CMK (cell line): ENCODE measurements around the gene RND2.
A peak's percentile ranks its signal among the peaks of the same experiment; 100 is the strongest.

Experiments used
- DNase-seq: peaks from one replicate; pipeline ENCODE4 v3.0.0-alpha.2; 2010; ENCODE audit warnings: low read depth

The RND2 gene

DNA sequence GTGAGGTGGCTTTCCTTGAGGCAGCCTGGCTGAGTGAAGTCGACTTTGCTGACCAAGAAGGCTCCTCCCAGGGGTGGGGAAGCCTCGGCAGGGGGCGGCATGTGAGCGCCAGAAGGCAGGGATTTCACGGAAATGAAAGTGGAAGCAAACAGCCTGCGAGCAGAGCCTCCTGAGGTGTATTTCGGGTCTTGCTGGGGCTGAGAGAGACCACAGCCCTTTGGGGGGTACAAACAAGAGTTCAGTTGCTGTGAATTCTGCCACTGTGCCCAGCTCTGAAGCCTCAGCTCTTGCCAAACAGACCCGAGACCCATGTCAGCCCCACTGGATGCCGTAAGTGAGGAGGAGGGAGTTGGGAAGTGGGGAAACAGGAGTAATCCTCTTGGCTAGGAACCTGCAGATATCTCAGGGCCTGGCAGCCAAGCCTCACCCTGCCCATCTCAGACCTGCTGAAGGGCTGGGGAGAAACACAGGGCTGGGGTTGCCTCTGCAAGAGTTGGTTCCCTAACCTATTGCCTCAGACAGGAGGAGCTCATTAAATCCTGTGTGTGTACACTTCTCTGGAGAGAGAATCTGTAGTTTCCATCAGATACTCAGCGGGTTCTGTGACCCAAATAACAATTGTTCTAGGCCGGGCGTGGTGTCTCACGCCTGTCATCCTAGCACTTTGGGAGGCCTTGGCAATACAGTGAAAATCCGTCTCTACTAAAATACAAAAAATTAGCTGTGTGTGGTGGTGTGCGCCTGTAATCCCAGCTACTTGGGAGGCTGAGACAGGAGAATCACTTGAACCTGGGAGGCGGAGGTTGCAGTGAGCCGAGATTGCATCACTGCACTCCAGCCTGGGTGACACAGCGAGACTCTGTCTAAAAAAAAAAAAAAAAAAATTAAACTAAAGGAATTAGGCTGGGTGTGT is 18.1 kb upstream of the RND2 start, which contains the start of gene IFI35:
Gene IFI35, plus strand, starts transcription at position 146 of the 913 bp plus-strand sequence. Its CDS starts 164 bp downstream, at position 310.
- no peak for DNase-seq

DNA sequence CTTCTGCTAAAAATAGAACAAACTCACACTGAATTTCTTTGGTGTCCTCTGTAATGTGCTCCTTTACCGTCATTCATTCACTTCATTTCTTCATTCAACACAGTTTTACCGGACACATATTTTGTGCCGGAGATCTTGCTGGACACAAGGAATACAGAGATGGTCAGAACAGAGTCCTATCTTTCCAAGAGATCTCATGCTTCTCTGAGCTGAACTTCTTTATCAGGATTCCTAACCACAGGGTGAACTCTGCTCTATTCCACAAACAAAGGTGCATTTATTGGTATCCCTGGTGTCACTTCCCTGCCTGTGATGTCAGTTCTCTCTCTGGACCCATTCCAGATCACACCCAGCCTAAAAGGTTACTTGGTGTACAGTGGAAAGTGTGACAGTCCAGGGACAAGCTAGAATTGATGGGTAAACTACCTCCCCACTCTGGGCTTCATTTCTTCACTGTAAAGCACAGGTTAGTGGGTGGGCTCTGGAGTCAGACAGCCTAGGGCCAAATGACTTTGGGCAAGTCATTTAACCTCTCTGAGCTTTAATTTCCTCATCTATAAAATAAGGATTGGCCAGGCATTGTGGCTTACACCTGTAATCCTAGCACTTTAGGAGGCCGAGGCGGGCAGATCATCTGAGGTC is 14.2 kb upstream of the RND2 start:
- no peak for DNase-seq

DNA sequence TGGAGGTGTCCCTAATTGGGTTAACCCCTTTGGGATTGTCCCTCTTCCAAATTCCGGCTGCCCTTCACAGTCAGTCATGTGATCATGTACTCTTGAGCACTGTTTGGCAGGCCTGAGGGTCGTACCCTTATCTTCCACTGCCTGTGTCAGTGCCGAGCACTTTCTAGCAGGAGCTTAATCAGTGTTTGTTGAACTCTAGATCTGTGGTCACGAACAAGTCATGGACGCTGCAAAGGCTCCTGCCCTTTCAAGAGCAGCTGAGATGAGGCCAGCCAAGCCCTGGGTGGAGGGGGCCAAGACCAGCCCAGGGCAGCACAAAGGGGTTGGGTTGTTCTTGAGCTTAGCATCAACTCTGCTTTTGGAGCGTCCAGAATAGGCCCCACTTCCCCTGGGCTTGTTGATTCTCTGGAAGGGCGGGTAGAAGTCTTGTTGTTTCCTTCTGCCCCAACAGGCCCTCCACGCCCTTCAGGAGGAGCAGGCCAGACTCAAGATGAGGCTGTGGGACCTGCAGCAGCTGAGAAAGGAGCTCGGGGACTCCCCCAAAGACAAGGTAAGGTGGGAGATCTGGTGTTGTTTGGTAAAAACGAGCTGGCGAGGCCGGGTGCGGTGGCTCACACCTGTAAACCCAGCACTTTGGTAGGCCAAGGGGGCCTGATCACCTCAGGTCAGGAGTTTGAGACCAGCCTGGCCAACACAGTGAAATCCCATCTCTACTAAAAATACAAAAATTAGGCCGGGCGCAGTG is 13.1 kb upstream of the RND2 start:
- DNase-seq, result no peak

DNA sequence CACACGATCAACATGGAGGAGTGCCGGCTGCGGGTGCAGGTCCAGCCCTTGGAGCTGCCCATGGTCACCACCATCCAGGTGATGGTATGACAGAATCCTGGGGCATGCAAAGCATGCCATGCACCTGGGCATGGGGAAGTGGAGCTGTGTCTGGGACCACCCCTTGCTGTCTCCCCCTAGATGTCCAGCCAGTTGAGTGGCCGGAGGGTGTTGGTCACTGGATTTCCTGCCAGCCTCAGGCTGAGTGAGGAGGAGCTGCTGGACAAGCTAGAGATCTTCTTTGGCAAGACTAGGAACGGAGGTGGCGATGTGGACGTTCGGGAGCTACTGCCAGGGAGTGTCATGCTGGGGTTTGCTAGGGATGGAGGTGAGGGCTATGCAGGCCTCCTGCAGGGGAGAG is 11.7 kb upstream of the RND2 start:
- DNase-seq, result no peak

DNA sequence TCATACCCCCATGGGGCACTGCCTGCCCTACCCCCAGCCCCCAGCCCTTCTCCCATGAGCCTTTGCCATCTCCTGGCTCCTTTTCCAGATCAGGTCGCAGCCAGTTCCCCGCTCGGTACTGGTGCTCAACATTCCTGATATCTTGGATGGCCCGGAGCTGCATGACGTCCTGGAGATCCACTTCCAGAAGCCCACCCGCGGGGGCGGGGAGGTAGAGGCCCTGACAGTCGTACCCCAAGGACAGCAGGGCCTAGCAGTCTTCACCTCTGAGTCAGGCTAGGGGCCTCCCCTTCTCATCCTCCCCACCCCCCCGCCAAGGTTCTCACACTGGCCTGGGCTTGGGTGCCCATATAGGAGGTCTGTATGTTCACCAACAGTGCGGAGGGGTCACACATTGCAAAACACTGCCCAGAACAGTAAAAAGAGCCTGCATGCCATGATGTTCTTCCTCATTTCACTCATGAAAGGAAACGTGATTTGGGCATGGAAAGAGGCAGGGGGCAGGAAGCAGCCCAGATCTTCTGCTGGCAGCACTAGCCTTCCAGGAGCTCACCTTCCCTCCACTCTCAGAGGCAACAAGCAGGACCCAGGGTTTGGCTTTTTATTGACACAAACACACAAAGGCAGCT is 10.9 kb upstream of the RND2 start:
- DNase-seq, result no peak

DNA sequence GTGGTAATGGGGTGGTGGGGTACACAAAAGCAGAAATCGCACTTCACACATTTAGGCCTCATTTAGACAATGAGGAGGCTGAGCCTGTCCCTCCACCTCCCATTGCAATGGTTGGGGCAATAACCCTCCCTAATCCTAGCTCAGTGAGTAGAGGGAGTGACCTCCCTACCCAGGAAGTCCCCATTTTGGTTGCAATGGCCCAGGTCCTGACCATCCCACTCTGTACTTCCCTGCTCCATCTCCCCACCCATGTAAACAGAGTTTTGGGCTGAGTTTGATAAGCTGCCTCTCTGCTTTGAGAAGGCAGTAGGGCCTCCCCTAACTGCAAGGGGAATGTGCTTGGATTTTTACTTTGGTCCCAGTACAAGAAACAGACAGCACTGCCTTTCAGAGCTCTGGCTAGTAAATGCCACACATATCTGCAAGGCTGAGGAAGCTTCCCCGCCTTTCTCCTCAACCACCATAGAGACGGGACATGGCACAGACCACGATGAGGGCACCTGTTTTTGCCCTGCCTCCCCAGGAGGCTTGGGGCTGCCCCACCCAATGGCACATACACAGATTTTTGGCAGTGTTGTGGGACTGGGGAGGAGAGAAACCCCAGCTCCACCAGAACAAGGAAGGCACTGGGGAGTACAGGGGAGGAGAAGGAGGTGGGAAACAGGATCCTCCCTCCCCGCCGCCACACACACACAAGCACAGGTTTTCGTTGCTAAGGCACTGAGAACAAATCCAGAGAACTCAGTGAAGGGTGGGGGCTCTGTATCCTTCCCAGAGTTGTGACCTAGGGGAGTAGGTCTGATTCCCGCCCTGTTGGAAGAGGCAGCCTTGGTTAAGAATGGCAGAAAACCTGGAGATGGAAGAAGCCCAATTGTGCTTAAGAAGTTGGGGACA is 10.1 kb upstream of the RND2 start:
- DNase-seq, result no peak

DNA sequence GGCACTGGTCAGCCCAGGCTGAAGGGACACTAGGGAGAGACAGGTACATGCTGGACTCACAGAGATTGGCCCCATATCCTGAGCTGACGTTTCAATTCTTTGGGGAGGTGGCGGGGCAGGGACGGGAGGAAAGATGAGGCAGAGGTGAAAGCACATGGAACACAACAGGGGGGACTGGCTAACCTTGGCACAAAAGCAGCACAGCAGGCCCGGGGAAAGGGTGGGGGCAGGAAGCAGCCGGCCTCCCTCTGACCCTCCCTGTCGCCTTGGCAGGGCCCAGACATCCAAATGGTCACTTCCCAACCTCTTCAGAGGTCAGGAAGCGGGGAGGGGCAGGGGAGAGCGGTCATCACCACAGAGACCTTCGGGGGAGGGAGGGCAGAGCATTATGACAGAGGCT is 9.5 kb upstream of the RND2 start:
- DNase-seq, result no peak

DNA sequence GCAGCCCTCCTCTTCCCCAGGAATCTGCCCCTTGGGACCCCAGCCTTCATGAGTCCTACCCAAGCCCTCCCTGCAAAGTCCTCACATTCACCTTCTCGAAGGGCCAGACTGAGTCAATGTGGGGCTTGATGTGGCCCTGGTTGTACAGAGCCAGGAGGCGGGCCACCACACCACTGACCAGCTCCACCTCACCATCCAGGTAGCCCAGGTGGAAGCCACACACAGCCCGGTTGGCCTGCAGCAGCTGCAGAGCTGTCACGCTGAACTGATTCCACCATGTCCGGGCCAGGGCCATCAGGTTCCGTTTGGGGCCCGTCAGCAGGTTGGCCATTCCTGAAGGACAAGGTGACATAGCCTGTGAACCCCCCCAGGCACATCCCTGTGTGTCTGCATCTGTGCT is 8.8 kb upstream of the RND2 start:
- DNase-seq, result no peak

DNA sequence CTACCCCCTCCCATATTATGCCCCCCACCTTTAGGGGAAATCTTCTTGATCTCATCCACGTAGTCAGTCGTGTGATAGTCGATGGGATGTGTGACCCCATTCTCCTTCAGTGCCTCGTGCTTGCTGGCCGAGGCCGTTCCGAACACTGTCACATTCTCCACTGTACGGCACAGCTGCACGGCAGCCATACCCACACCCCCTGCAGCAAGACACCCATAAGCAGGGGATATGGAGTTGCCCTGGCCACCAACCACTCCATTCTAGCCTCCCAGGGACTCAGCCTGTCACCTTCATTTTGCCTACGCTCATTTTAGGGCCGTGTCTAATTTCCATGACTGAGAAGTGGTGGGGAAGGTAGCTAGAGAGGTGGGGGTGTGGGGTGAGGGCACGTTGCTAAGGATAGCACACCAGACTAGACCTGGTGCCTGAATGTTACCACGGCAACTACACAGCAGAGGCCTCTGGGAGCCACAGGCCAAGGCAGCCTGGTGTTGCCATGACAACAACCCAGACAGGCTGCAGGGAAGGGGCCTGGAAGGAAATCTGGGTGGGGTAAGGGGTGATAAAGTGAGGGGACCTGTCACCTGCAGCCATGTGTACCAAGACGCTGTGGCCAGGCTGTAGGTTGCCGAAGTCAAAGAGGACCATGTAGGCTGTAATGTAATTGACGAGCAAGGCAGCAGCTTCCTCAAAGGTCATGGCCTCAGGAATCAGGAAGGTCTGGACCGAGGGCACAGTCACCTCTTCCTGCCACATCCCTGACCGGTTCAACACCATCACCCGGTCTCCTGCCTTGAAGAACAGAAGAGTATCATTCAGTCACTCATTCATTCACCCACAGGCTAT is 6.8 kb upstream of the RND2 start:
- DNase-seq, result no peak

DNA sequence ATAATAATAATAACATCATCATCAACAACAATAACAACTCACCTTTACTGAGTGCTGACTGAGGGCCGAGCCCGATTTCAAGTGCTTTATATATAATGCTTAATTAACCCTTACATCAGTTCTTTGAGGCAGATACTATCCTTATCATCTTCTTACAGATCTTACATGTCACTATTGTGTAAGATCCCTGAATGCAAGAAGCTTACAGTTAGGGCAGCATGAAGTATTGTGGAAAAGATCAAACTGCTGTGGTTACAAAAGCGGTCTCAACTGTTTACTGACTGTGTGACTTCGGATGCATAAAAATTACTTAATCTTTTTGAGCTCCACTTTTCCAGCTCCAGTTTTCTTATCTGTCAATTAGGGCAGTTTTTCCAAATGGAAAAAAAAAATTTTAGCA is 6.1 kb upstream of the RND2 start:
- DNase-seq, result no peak

DNA sequence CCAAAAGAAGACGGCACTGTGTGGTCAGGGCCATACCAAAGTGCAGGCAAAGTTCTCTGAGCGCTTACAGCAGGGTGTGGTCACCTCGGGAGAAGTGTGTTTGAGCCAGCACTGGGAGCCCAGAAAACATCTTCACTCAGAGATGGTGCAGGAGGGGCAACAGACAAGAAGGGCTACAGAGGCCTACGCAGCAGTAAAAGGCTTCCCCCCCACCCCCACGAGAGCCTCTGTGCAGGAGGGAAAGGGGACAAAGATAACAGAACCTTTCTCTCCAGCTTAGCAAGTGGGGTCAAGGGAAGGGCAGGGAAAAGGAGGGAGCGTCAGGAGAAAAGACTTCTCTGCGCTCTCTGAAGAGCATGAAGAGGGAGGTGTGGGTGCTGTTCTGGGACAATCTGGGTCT is 5.6 kb upstream of the RND2 start:
- no peak for DNase-seq

DNA sequence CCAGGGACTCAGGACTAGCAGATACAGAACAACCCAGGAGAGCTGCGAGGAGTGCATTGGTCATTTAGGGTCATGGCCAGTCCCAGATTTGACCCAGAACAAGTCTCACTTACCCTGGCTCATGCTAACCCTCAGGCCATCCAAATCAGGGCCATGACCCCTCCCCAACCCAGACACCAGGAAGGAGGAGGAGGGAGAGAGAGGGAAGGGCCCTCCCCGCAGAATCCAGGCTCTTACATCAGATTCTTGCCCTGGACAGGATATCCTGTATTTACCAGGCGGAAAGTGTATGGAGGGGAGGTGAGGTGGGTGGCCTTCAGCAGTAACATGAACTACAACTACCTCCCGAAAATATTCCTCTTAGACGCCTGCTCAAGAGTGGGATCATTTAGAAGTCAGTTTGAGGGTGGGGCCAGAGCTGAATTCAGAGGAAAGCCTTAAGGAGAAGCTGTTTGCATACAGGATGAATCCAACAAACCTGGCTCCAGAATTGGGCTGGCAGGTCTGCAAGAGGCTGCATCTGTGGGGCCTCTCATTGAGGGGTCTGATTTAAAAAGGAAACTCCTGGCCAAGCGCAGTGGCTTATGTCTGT is 4.9 kb upstream of the RND2 start:
- no peak for DNase-seq

DNA sequence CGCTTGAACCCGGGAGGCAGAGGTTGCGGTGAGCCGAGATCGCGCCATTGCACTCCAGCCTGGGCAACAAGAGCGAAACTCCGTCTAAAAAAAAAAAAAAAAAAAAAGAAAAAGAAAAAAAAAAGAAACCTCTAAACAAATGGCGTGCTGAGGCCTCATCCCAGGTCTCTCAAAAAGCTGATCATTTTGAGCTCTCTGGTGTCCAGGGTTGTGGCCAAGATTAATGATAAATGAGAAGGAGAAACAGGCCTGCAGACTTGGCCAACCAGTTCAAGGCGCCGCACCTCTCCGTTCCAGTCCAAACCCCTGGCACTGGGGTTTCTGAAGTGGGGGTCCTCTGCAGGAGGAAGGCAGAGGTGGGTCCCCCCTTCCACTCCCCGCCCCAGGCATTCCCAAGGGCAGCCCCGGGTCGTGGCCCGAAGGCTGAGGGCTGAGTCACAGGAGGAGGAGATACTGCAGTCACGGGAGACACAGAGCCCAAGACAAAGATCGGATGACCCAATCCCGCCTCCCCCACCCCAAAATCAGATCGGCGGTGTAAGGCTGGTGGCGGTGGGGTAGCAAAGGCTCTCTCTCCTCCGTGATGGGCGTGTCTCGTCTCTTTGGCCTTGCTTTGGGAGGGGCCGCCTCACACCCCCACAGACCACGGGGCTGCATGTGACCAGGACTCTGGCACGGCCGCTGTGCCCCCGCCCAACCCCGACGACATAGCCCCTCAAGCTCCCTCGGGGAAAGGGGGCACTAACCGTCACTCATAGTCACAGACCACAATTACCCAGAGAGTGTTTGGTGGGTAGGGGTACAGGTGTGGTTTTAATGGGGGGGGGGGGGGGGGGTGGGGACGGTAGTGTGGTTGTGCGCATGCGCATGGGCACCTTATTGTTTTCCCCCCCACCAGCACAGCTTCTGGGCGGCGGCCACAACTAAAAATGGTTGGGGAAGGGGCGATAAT is 4.0 kb upstream of the RND2 start:
- peak; percentile 82 for DNase-seq

DNA sequence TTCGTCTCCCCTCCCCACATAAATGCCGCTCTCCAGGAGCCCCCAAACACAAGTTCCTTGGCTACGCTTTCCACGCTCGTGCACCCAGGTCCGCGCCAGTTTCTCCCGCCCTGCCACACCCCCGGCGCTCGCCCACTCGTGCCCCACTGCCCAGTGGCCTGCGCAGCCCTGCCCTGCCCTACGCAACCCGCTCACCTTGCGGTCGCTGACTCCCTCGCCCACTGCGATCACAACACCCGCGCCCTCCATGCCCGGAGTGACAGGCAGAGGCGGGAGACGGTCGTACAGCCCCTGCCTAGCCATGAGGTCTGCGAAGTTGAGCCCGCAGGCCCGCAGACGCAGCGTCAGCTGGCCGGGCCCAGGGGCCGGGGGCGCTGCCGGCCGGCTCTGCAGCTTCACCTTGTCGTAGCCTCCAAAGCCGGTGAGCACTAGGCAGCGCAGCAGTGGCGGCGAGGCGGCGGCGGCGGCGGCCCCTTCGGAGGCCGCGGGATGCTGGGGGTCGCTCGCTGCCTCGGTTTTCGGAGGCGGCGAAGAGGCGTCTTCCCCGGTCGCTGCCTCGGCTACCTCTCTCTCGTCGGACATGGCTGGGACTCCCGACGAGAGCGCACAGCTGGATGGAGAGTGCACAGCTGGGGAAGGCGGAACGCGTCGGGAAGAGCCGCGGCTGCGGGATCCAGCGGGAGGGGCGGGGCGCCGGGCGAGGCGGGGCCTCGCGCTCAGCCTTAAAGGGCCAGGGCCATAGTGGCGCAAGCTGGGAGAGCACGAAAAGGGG is 3.1 kb upstream of the RND2 start, which contains the start of gene VAT1:
Gene VAT1, minus strand, starts transcription at position 645 of the 772 bp plus-strand sequence. Its CDS starts 63 bp downstream, at position 582.
- no peak for DNase-seq

DNA sequence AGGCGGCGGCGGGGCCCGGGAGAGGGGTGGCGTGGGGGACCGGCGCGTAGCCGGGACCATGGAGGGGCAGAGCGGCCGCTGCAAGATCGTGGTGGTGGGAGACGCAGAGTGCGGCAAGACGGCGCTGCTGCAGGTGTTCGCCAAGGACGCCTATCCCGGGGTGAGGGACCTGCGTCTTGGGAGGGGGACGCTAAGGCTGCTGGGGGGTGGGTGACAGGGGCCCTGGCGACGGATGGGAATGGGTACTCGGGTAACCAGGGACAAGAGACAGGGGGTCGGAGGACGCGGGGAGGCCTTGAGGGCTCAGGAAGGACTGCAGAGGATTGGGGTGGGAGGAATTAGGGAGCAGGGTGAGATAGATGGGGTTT is 243 bp downstream of the RND2 start:
- no peak for DNase-seq

DNA sequence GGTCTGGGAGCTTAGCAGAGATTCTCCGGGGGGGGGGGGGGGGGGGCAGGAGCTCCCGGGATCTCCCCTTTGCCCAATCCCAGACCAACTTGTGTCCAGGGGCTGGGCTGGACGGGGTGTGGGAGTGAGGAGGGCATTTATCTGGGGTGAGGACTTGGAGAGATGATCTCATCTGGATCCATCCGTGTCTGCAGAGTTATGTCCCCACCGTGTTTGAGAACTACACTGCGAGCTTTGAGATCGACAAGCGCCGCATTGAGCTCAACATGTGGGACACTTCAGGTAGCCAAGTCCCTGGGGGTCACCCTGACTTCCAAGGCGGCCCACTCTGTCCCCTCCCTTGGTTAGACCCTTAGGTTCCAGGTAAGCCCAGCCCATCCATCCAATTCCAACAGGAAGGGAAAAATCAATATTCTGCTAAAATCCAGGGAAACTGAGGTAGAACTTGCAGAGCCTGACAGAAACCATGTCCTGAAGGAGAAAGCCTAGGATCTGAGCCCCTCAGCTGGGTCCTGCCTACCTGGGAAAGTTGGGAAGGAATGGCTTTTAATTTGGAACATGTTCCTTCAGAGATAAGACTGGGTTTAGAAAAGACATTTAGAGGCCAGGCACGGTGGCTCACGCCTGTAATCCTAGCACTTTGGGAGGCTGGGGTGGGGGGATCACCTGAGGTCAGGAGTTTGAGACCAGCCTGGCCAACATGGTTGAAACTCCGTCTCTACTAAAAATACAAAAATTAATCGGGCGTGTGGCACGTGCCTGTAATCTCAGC is 921 bp downstream of the RND2 start:
- DNase-seq, result no peak

DNA sequence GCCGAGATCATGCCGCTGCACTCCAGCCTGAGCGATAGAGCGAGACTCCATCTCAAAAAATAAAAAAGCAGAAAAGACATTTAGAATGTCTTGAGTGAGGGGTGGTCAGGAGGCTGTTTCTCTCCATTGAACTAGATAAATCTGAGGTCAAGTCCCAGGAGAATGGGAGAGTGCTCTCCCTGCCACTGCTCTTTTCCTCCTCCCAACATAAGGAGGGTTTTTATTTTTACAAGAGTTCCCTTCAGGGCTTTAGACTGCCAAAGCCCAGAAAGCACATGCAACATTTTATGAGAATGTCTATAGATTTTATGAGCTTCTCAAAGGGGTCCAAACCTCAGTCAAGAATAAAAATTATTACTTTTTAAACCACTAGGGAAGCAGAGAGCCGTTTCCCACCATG is 1.6 kb downstream of the RND2 start:
- DNase-seq, result no peak
